Fibroblast of the aortic adventitia (primary cell): ENCODE results near the gene ASCL4. TPM values are rescaled to one million over a fixed set of nuclear protein-coding genes. Genes with fewer than 3 reads are reported as not detected.
A peak's percentile ranks its signal among the peaks of the same experiment; 100 is the strongest.

ENCODE experiments used
- DNase-seq: peaks from one replicate; pipeline ENCODE4 v3.0.0-alpha.2; 2010; ENCODE audit warnings: low read depth
- H3K4me3 ChIP-seq: 2 replicates; pipeline ENCODE4 v1.5.1; 2011; ENCODE audit warnings: low read depth, mild to moderate bottlenecking, control low read depth, low read length, moderate library complexity
- total RNA-seq: library from RNA; depleted of rRNA; stranded (reverse); fragments of >200 nt; gene quantifications from 2 replicates; pipeline ENCODE4 v1.2.3, GENCODE V29; 2012; ENCODE audit warnings: low replicate concordance
- TF ChIP-seq, protein P1 (sequence below): IDR thresholded peaks from 2 replicates; pipeline ENCODE4 v1.5.1; 2011; ENCODE audit warnings: mild to moderate bottlenecking, low read length, control low read depth, inconsistent platforms; ENCODE audit not compliant: insufficient read depth

The ASCL4 gene
- total RNA-seq, 1 donor, result not detected

DNA sequence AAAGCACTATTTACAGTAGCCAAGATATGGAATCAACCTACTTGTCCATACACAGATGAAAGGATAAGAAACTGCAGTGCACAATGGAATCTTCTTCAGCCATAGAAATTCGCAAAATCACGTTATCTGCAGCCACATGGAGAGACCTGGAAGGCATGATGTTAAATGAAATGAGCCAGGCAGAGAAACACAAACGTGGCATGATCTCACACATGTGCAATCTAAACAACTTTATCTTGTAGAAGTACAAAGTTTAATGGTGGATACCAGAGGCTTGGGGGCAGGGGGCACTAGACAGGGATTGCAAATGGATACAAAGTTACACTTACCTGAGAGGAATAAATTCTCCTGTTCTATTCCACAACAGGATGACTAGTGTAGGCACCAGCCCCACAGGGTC lies 24.1 kb downstream of the ASCL4 start:
- TF ChIP-seq, protein P1, sequence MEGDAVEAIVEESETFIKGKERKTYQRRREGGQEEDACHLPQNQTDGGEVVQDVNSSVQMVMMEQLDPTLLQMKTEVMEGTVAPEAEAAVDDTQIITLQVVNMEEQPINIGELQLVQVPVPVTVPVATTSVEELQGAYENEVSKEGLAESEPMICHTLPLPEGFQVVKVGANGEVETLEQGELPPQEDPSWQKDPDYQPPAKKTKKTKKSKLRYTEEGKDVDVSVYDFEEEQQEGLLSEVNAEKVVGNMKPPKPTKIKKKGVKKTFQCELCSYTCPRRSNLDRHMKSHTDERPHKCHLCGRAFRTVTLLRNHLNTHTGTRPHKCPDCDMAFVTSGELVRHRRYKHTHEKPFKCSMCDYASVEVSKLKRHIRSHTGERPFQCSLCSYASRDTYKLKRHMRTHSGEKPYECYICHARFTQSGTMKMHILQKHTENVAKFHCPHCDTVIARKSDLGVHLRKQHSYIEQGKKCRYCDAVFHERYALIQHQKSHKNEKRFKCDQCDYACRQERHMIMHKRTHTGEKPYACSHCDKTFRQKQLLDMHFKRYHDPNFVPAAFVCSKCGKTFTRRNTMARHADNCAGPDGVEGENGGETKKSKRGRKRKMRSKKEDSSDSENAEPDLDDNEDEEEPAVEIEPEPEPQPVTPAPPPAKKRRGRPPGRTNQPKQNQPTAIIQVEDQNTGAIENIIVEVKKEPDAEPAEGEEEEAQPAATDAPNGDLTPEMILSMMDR, result no peak

DNA sequence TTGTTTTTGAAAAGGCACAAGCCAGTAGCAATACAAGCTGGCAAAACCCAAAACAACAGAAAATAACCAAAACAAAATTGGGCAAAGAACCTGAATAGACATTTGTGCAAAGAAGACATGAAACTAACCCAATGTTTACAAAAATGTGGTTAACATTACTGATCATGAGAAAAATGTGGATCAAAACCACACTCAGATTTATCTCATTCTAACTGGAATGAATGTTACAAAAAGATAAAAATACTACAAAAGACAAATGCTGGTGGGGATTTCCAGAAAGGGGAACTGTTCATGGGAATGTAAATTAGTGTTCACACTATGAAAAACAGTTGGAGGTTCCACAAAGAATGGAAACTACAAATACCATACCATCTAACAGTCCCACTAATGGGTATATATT lies 26.6 kb downstream of the ASCL4 start:
- TF ChIP-seq, protein P1, result no peak
- H3K4me3 ChIP-seq, result no peak overlapping the region
- peak; percentile 14 for DNase-seq

More for the DNA sequence above, 24.1 kb downstream of the ASCL4 start:
- H3K4me3 ChIP-seq, result no peak overlapping the region
- DNase-seq, result no peak

DNA sequence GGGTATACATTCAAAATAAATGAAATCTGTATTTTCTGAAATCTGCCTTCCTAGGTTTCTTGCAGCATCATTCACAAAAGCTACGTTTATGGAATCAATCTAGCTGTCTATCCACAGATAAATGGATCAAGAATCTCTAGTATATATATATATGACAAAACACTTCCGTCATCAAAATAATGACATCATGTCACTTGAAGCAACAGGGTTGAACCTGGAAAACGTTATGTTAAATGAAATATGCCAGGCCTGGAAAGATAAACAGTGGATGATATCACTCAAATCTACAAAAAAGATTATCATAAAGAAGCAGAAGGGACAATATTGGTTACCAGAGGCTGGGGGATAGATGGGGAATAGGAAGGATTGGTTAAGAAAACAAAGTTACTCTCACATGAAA lies 28.6 kb downstream of the ASCL4 start:
- DNase-seq, result no peak
- no peak overlapping the region for H3K4me3 ChIP-seq
- TF ChIP-seq, protein P1, result no peak

DNA sequence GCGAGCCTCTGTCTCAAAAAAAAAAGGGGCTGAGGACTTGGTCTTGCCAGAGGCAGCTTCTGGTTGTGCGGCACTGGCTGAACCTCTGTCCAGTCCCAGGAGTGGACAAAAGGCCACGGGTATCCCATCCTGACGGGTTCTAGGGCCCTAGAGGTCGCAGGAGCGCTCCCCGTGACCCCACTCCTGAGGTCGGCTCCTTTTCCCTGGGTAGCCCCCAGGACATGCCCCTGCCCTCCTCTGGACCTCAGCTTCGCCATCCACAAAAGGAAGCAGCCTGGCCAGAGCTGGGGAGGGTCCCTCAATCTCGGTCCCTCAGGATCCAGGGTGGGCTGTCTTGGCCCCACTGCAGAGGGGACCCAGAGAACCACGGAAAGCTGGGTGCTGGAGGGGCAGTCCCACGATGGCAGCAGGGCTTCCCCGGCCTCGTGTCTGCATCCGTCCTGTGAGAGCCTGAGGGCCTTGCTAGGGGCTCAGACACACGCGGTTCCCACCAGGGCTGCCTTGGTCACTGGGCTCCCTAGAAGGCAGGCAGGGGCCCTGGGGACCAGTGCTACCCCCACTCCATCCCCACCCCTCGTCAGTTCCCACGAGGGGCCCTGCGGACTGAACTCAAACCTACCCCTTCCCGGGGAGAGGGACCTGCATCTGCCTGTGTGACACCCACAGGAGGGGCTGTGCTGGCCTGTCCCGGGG lies 31.1 kb downstream of the ASCL4 start:
- no peak overlapping the region for H3K4me3 ChIP-seq
- no peak for DNase-seq
- TF ChIP-seq, protein P1, result no peak

DNA sequence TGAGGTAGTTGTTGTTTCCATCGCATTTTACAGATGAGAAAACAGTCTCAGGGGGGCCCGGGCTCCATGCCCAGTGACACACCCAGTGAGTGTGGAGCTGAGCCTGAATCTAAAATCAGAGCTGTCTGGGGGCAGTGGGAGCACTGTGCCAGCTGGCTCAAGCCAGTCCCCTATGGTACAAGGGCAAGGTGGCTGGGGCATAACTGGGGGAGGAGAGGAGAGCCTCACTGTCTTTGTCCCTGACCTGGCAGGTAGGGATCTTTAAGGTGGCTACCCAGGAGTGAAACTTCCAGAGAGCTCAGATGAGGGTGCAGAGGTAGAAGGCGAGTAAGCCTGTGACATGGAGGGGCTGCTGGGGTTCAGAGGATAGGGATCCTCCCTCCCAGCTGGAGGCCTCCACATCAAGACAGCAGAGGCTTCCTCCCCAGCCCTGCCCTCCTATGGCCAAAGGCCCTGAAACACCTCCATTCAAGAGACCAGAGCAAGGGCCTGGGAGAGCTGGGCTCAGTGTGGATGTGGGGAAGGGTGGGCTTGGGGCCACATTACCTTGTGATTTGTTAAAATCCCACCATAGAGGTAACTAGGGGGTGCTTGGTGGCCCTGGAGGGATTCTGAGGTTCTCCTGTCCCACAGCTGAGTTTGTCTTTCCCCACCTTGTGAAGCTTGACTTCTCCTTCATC lies 33.1 kb downstream of the ASCL4 start:
- TF ChIP-seq, protein P1, result no peak
- H3K4me3 ChIP-seq, result no peak overlapping the region
- no peak for DNase-seq

DNA sequence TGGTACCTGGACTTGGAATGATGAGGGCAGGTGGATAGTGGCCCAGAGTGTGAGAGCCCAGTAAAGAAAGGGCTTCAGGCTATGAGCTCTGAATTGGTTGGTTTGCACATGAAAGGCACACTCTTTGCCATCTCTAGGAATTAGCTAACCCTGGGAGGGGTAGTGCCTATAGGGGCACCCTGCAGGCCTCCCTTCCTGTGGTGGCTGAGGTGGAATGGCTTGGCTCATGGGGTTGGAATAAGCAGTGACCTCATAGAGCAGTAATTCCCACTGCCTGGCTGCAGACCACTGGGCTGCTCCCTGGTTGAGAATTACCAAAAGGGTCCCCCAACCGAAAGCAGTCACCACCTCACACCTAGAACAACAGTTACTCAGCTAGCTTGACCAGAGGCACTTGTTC lies 42.7 kb downstream of the ASCL4 start:
- DNase-seq, result no peak
- no peak overlapping the region for H3K4me3 ChIP-seq
- TF ChIP-seq, protein P1, result no peak
